ENCODE results near the gene NCKAP5. TPM values are rescaled to one million over a fixed set of nuclear protein-coding genes. Genes with fewer than 3 reads are reported as not detected.

The NCKAP5 gene
- total and polyA plus RNA-seq, 2 of the 13 experiments (the other 11 are each of a cell fraction or from before 2014, with no cell fraction given) = 0.01 TPM; not detected in 1

- TF ChIP-seq EP300 (IDR thresholded peaks at IDR 0.05; ENCODE audit: low read depth in 2 of 2, low read length in 2 of 2) (0 out of 4 replicates have a peak, but pooled peaks of 1 of the 2 experiments have one; percentile 6), EP300 (CRISPR knock-in tag; IDR thresholded peaks at IDR 0.05; ENCODE audit: borderline replicate concordance) (no peak), MAF1 (CRISPR knock-in tag; IDR thresholded peaks at IDR 0.05; ENCODE audit: borderline replicate concordance) (no peak), DMAP1 (CRISPR knock-in tag; IDR thresholded peaks at IDR 0.05) (no peak)
These were observed 925.8 kb downstream of the NCKAP5 start (continued) for GRCh38 chr2:132642415-132642814.

- no peak for DNase-seq (ENCODE audit: low spot score)
- FAIRE-seq = no peak
- in situ Hi-C loops (cut with HindIII; ENCODE audit: extremely low pct_ligation_motif_present, low pct_unique_long_range_greater_than_20kb) (no loop called here), intact Hi-C loops (cut with micrococcal nuclease; ENCODE audit: unreplicated experiment) (no loop called here)
- no peak for TF ChIP-seq ZNF333 (CRISPR knock-in tag; IDR thresholded peaks at IDR 0.05; ENCODE audit: borderline replicate concordance)
- no peak for TF ChIP-seq TBX2 (CRISPR knock-in tag; IDR thresholded peaks at IDR 0.05; ENCODE audit: borderline replicate concordance)
- TF ChIP-seq SKIL (CRISPR knock-in tag; IDR thresholded peaks at IDR 0.05; ENCODE audit: borderline replicate concordance) = no peak
- no peaks in the 10 kb centered on the region for H3K36me3 ChIP-seq (replicated peaks in 1 of 2; ENCODE audit: control insufficient read depth in 1 of 2, insufficient read depth in 2 of 2, low read length in 2 of 2)
- POLR2A ChIA-PET = no interaction called here
- BruUV-seq (replicated peaks) = no TSS peak
- H3K27ac ChIP-seq (ENCODE audit: extremely low read length, insufficient read depth, low read length) = no peak overlapping the region
- H3K27me3 ChIP-seq (ENCODE audit: control insufficient read depth in 1 of 2, insufficient read depth in 2 of 2, low read length in 2 of 2) = no peaks in the 10 kb centered on the region
- ATAC-seq = no peak
- no peak overlapping the region for H3K4me3 ChIP-seq (replicated peaks in 1 of 3; ENCODE audit: insufficient read depth in 1 of 3, low read depth in 2 of 3, low read length in 3 of 3)
- no peaks in the 10 kb centered on the region for H4K20me1 ChIP-seq (ENCODE audit: insufficient read depth, low read length)
- H3K9me3 ChIP-seq (ENCODE audit: low read length) = no peaks in the 10 kb centered on the region
- peaks cover 8% of the 10 kb centered on the region; the same call in 1 of the 2 replicates for H3K4me1 ChIP-seq (ENCODE audit: insufficient read depth, low read length)
- no peak overlapping the region for H3K9ac ChIP-seq (ENCODE audit: insufficient read depth, low read depth, low read length)
- H2AFZ ChIP-seq (ENCODE audit: low read length) = no peak overlapping the region
- CTCF ChIA-PET (ENCODE audit: low intra/inter-chr PET ratio, low total read pairs) = no interaction called here
- H3K4me2 ChIP-seq (ENCODE audit: low read depth, low read length) = no peak overlapping the region
- no peaks in the 10 kb centered on the region for H3K79me2 ChIP-seq (ENCODE audit: insufficient read depth, low read length)
These were observed 926.4 kb downstream of the NCKAP5 start for GRCh38 chr2:132641819-132642218.

Measured in HepG2 (cell line).